ENCODE results near the gene CRYAB. TPM values are rescaled to one million over a fixed set of nuclear protein-coding genes. Genes with fewer than 3 reads are reported as not detected.
A peak's percentile ranks its signal among the peaks of the same experiment; 100 is the strongest.

CRYAB gene
- total RNA-seq, 2 donors from 2014 or later: 10.4 to 61.0 TPM

DNA sequence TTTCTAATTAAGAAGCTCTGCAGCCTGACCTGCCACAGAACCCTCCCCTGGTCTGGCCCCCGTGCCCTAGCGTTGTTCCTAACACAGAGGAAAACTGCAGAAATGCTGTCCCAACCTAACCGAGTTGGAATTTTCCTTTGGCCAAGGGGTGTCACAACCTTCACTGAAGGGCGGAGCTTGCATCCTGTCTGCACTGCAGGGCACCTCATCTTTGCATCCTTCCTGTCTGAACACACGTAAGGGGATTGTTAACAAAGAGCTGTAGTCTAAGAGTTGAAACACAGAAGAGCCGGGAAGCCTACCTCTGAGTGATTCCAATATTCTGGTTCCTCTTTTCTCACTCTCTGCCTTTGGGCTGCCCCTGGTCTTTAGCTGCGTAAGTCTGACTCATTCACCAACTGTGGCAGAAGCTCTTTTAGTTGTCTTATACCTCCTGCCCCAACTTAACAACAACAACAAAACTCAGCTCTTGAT is 27.2 kb upstream of the CRYAB start:
- no peaks in the 10 kb centered on the region for H3K9me3 ChIP-seq
- 57 to 66% methylated on average over 7 of the region's 7 CpGs for WGBS, 2 donors
- intact Hi-C loops (cut with DNase I): loop anchor here (5.0 kb wide), 1 partner anchor 39 kb away; no protein-coding TSS in a partner anchor
- TF ChIP-seq POLR2A (IDR thresholded peaks at IDR 0.05) (no peak), CTCF (IDR thresholded peaks at IDR 0.05) (no peak)
- no peaks in the 10 kb centered on the region for H3K36me3 ChIP-seq (replicated peaks in 1 of 2; ENCODE audit: insufficient read depth in 1 of 2, low read depth in 2 of 2)
- H3K4me3 ChIP-seq: no peak overlapping the region
- H3K27ac ChIP-seq: no peak overlapping the region
- H3K27me3 ChIP-seq: no peaks in the 10 kb centered on the region
- ATAC-seq (no peak), DNase-seq (no peak)
- peaks cover 14% of the 10 kb centered on the region for H3K4me1 ChIP-seq

DNA sequence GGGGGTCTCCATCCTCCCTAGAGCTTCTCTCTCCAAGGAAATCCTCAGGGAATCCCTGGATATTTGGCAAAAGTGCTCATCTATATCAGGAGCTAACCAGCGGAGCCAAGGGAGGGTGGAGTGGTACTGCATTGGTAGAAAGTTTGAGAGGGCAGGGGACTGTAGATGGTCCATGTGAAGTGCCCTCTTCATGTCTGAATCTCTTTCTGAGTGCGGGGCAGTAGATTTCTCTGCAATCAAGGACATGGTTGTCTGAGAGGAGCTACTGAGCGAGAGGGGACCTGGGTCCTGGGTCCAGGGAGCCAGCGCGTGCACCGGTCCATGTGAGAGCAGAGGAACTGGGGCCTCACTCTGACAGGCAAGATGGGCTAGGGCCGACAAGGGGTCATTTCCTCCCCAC is 26.3 kb upstream of the CRYAB start:
- no peaks in the 10 kb centered on the region for H3K27me3 ChIP-seq
- peaks cover 14% of the 10 kb centered on the region for H3K4me1 ChIP-seq
- TF ChIP-seq POLR2A (IDR thresholded peaks at IDR 0.05) (no peak), CTCF (IDR thresholded peaks at IDR 0.05) (no peak)
- no peaks in the 10 kb centered on the region for H3K36me3 ChIP-seq (replicated peaks in 1 of 2; ENCODE audit: insufficient read depth in 1 of 2, low read depth in 2 of 2)
- H3K9me3 ChIP-seq: no peaks in the 10 kb centered on the region
- no peak for DNase-seq
- no peak overlapping the region for H3K4me3 ChIP-seq
- H3K27ac ChIP-seq: peak overlapping the region in 1 of 4 donors; percentile 56
- WGBS, 2 donors: 70 to 78% methylated on average over 7 of the region's 7 CpGs
- no peak for ATAC-seq
- intact Hi-C loops (cut with DNase I): loop anchor here (5.0 kb wide), 1 partner anchor 39 kb away; no protein-coding TSS in a partner anchor

DNA sequence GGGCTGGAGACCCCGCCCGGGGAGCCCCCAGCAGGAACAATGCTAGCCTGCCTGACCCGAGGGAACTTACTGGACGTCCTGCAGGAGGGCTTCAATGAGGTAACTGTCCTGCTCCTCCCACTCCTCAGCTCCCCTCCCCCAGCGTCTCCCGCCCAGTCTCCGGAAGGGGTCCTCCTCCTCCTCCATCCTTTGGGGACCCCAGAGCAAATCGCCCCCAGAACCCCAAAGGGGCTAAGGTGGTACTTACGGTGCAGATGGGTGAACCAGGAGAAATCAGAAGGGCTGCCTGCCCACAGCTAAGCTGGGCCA is 25.8 kb upstream of the CRYAB start:
- H3K27me3 ChIP-seq: no peaks in the 10 kb centered on the region
- WGBS, 2 donors: 13 to 15% methylated on average over 5 to 9 of the region's 9 CpGs
- peak overlapping the region; percentile 45 to 50 for H3K4me3 ChIP-seq
- H3K9me3 ChIP-seq: no peaks in the 10 kb centered on the region
- peaks cover 14% of the 10 kb centered on the region for H3K4me1 ChIP-seq
- no peak for ATAC-seq
- TF ChIP-seq CTCF (IDR thresholded peaks at IDR 0.05) (no peak), POLR2A (IDR thresholded peaks at IDR 0.05) (no peak)
- no peaks in the 10 kb centered on the region for H3K36me3 ChIP-seq (replicated peaks in 1 of 2; ENCODE audit: insufficient read depth in 1 of 2, low read depth in 2 of 2)
- intact Hi-C loops (cut with DNase I): loop anchor here (5.0 kb wide), 1 partner anchor 40 kb away; no protein-coding TSS in a partner anchor
- DNase-seq: no peak
- H3K27ac ChIP-seq: peak overlapping the region in 3 of 4 donors; percentile 40 to 56 (median 50)

- intact Hi-C loops (cut with DNase I): loop anchor here (5.0 kb wide), 1 partner anchor 41 kb away; no protein-coding TSS in a partner anchor
- no peaks in the 10 kb centered on the region for H3K36me3 ChIP-seq (replicated peaks in 1 of 2; ENCODE audit: insufficient read depth in 1 of 2, low read depth in 2 of 2)
- H3K27me3 ChIP-seq: no peaks in the 10 kb centered on the region
- TF ChIP-seq POLR2A (IDR thresholded peaks at IDR 0.05): no peak
- no peak for TF ChIP-seq CTCF (IDR thresholded peaks at IDR 0.05)
- 23 to 37% methylated on average over 3 of the region's 3 CpGs for WGBS, 2 donors
- no peak for ATAC-seq
- DNase-seq: no peak
- no peaks in the 10 kb centered on the region for H3K9me3 ChIP-seq
- H3K4me1 ChIP-seq: peaks cover 14% of the 10 kb centered on the region
- no peak overlapping the region for H3K4me3 ChIP-seq
- no peak overlapping the region for H3K27ac ChIP-seq
Observed at GRCh38 chr11:111936040-111936540, 24.5 kb upstream of the CRYAB start.
